OCI-LY1 (cell line): Measurements from ENCODE around the gene CACNA1E.

Experiments used
- H2AFZ ChIP-seq: fragments of 200-600 bp; sonication (generic), shearing (Covaris generic); 2 replicates; pipeline ENCODE4 v1.6.0; 2014; ENCODE audit warnings: antibody characterized with exemption, mild to moderate bottlenecking, low read length
- H3F3A ChIP-seq: fragments of 200-600 bp; sonication (generic), shearing (Covaris generic); 2 replicates; pipeline ENCODE4 v1.6.0; 2014; ENCODE audit warnings: mild to moderate bottlenecking, antibody characterized with exemption, low read length, moderate library complexity; ENCODE audit not compliant: insufficient read depth
- H3K27ac ChIP-seq: fragments of 200-600 bp; sonication (generic); 2 replicates; pipeline ENCODE4 v1.5.1; 2014; ENCODE audit warnings: low read length, mixed run types, mild to moderate bottlenecking, low read depth; ENCODE audit not compliant: poor library complexity, severe bottlenecking
- H3K27me3 ChIP-seq: fragments of 200-600 bp; sonication (generic); 2 replicates; pipeline ENCODE4 v1.6.0; 2014; ENCODE audit warnings: antibody characterized with exemption, mild to moderate bottlenecking, low read length, moderate library complexity; ENCODE audit not compliant: insufficient read depth
- H3K36me3 ChIP-seq: fragments of 200-600 bp; sonication (generic); 2 replicates; pipeline ENCODE4 v1.6.1; 2014; ENCODE audit warnings: mild to moderate bottlenecking, antibody characterized with exemption, low read length, moderate library complexity, mixed read lengths; ENCODE audit not compliant: insufficient read depth
- H3K4me1 ChIP-seq: fragments of 200-600 bp; sonication (generic); 2 replicates; pipeline ENCODE4 v1.5.1; 2014; ENCODE audit warnings: mild to moderate bottlenecking, low read length, moderate library complexity; ENCODE audit not compliant: insufficient read depth, severe bottlenecking
- H3K4me2 ChIP-seq: fragments of 200-600 bp; sonication (generic), shearing (Covaris generic); 2 replicates; pipeline ENCODE4 v1.6.1; 2014; ENCODE audit warnings: low read length
- H3K4me3 ChIP-seq: fragments of 200-600 bp; sonication (generic); 2 replicates; pipeline ENCODE4 v1.5.1; 2014; ENCODE audit warnings: low read length, low read depth, mild to moderate bottlenecking, mixed read lengths; ENCODE audit not compliant: poor library complexity, severe bottlenecking
- H3K79me2 ChIP-seq: fragments of 200-600 bp; shearing (Covaris generic); 2 replicates; pipeline ENCODE4 v1.6.1; 2016; ENCODE audit warnings: mixed run types, low read length, mixed read lengths; ENCODE audit not compliant: insufficient read depth
- H3K9ac ChIP-seq: fragments of 200-600 bp; sonication (generic), shearing (Covaris generic); 2 replicates; pipeline ENCODE4 v1.6.1; 2014; ENCODE audit warnings: mild to moderate bottlenecking, low read length, mixed read lengths
- H3K9me2 ChIP-seq: fragments of 200-600 bp; sonication (generic), shearing (Covaris generic); 2 replicates; pipeline ENCODE4 v1.6.1; 2014; ENCODE audit warnings: low read depth, mild to moderate bottlenecking, low read length, mixed read lengths
- H3K9me3 ChIP-seq: fragments of 200-600 bp; shearing (Covaris generic); 2 replicates; pipeline ENCODE4 v1.6.1; 2014; ENCODE audit warnings: low read length, mixed read lengths
- H4K20me1 ChIP-seq: fragments of 200-600 bp; sonication (generic), shearing (Covaris generic); 2 replicates; pipeline ENCODE4 v1.6.0; 2016; ENCODE audit warnings: mild to moderate bottlenecking, low read length; ENCODE audit not compliant: insufficient read depth
- CTCF ChIP-seq: fragments of 200-600 bp; sonication (generic), shearing (Covaris generic); IDR thresholded peaks from 2 replicates; pipeline ENCODE4 v1.5.1; 2017; ENCODE audit warnings: mild to moderate bottlenecking, antibody characterized with exemption, low read length, moderate library complexity, mixed read lengths
- EZH2 ChIP-seq: fragments of 200-600 bp; sonication (generic), shearing (Covaris generic); IDR thresholded peaks from 2 replicates; pipeline ENCODE4 v1.8.0; 2017; ENCODE audit warnings: borderline replicate concordance, mixed run types, mild to moderate bottlenecking, antibody characterized with exemption, low read length, moderate library complexity, mixed read lengths

Gene CACNA1E

GRCh38 chr1:181726320-181727012 is 243.1 kb downstream of the CACNA1E start:
- TF ChIP-seq CTCF (no peak), EZH2 (no peak)
- Histone ChIP-seq H3F3A (no peaks in the 10 kb centered on the region), H3K79me2 (no peaks in the 10 kb centered on the region), H3K27ac (no peak overlapping the region), H3K36me3 (no peaks in the 10 kb centered on the region), H2AFZ (no peak overlapping the region), H4K20me1 (no peaks in the 10 kb centered on the region), H3K9ac (no peak overlapping the region), H3K4me1 (no peaks in the 10 kb centered on the region), H3K9me2 (no peaks in the 10 kb centered on the region), H3K27me3 (no peaks in the 10 kb centered on the region), H3K9me3 (no peaks in the 10 kb centered on the region), H3K4me2 (no peak overlapping the region), H3K4me3 (no peak overlapping the region)

- Histone ChIP-seq H3K9me3 (no peaks in the 10 kb centered on the region), H3K4me3 (no peak overlapping the region), H2AFZ (no peak overlapping the region), H3K4me1 (no peaks in the 10 kb centered on the region), H3K36me3 (no peaks in the 10 kb centered on the region), H3K9ac (no peak overlapping the region), H3K9me2 (no peaks in the 10 kb centered on the region), H3F3A (no peaks in the 10 kb centered on the region), H4K20me1 (no peaks in the 10 kb centered on the region), H3K79me2 (no peaks in the 10 kb centered on the region), H3K27me3 (no peaks in the 10 kb centered on the region), H3K27ac (no peak overlapping the region), H3K4me2 (no peak overlapping the region)
- TF ChIP-seq EZH2 (no peak), CTCF (no peak)
Observed at GRCh38 chr1:181730606-181731005, 247.3 kb downstream of the CACNA1E start.

GRCh38 chr1:181732218-181732990 is 249.1 kb downstream of the CACNA1E start:
- no peaks in the 10 kb centered on the region for H3F3A ChIP-seq
- no peaks in the 10 kb centered on the region for H3K9me2 ChIP-seq
- no peaks in the 10 kb centered on the region for H3K27me3 ChIP-seq
- no peaks in the 10 kb centered on the region for H3K36me3 ChIP-seq
- no peak overlapping the region for H3K4me3 ChIP-seq
- no peaks in the 10 kb centered on the region for H3K79me2 ChIP-seq
- H4K20me1 ChIP-seq: no peaks in the 10 kb centered on the region
- H3K9me3 ChIP-seq: no peaks in the 10 kb centered on the region
- H3K27ac ChIP-seq: no peak overlapping the region
- no peaks in the 10 kb centered on the region for H3K4me1 ChIP-seq
- TF ChIP-seq EZH2: no peak
- TF ChIP-seq CTCF: no peak
- H3K9ac ChIP-seq: no peak overlapping the region
- H2AFZ ChIP-seq: no peak overlapping the region
- H3K4me2 ChIP-seq: no peak overlapping the region
